HT1080 (cell line): Measurements from ENCODE around the gene COL8A1. TPM values are rescaled to one million over a fixed set of nuclear protein-coding genes. Genes with fewer than 3 reads are reported as not detected.

Experiments
- DNase-seq: peaks from one replicate; pipeline ENCODE4 v3.0.0-alpha.2; 2015; ENCODE audit warnings: low read depth
- total RNA-seq: library from RNA; depleted of rRNA; stranded (reverse); fragments of >200 nt; shearing (Covaris generic); gene quantifications from 2 replicates; pipeline ENCODE4 v1.2.3, GENCODE V29; 2014

COL8A1 gene
- total RNA-seq, 1 experiment from 2014 or later = 5.3 TPM

- peak; percentile 90 for DNase-seq
These were observed 854 bp upstream of the COL8A1 start for GRCh38 chr3:99637368-99638111.

GRCh38 chr3:99639579-99639978 lies 1.2 kb downstream of the COL8A1 start:
- DNase-seq = no peak

GRCh38 chr3:99640214-99640851 lies 1.9 kb downstream of the COL8A1 start:
- DNase-seq = no peak

- no peak for DNase-seq
These were observed 3.1 kb downstream of the COL8A1 start for GRCh38 chr3:99641480-99641879.

- DNase-seq = no peak
These were observed 3.6 kb downstream of the COL8A1 start for GRCh38 chr3:99641982-99642381.

GRCh38 chr3:99644017-99644416 lies 5.6 kb downstream of the COL8A1 start:
- DNase-seq = no peak

- DNase-seq = no peak
These were observed 6.4 kb downstream of the COL8A1 start for GRCh38 chr3:99644746-99645145.

- DNase-seq = peak; percentile 28
These were observed 7.1 kb downstream of the COL8A1 start for GRCh38 chr3:99645277-99646106.

- DNase-seq = no peak
These were observed 7.7 kb downstream of the COL8A1 start for GRCh38 chr3:99646107-99646435.

- no peak for DNase-seq
These were observed 8.7 kb downstream of the COL8A1 start for GRCh38 chr3:99647081-99647480.

- DNase-seq = peak; percentile 59
These were observed 9.7 kb downstream of the COL8A1 start for GRCh38 chr3:99648101-99648500.

- no peak for DNase-seq
These were observed 10.1 kb downstream of the COL8A1 start for GRCh38 chr3:99648516-99648915.

GRCh38 chr3:99651531-99651930 lies 13.1 kb downstream of the COL8A1 start:
- DNase-seq = peak; percentile 24

- no peak for DNase-seq
These were observed 18.2 kb downstream of the COL8A1 start for GRCh38 chr3:99656624-99657023.

GRCh38 chr3:99658274-99658673 lies 19.9 kb downstream of the COL8A1 start:
- DNase-seq = no peak

- DNase-seq = peak; percentile 96
These were observed 20.6 kb downstream of the COL8A1 start for GRCh38 chr3:99659032-99659431.

- no peak for DNase-seq
These were observed 21.6 kb downstream of the COL8A1 start for GRCh38 chr3:99659951-99660350.

GRCh38 chr3:99662838-99663570 lies 24.6 kb downstream of the COL8A1 start:
- DNase-seq = no peak

- DNase-seq = no peak
These were observed 25.6 kb downstream of the COL8A1 start for GRCh38 chr3:99663977-99664376.

GRCh38 chr3:99665017-99665416 lies 26.6 kb downstream of the COL8A1 start:
- no peak for DNase-seq

- DNase-seq = peak; percentile 40
These were observed 27.8 kb downstream of the COL8A1 start for GRCh38 chr3:99666201-99666600.

- DNase-seq = no peak
These were observed 29.6 kb downstream of the COL8A1 start for GRCh38 chr3:99668044-99668443.
